Measurements from ENCODE around the gene VEGFA.
A peak's percentile ranks its signal among the peaks of the same experiment; 100 is the strongest.

VEGFA gene

GRCh38 chr6:43740321-43740960 is 29.6 kb upstream of the VEGFA start:
- peaks cover 13% of the 10 kb centered on the region for H3K4me1 ChIP-seq (ENCODE audit: low read depth, poor library complexity, severe bottlenecking)
- no peaks in the 10 kb centered on the region for H3K79me2 ChIP-seq (ENCODE audit: insufficient read depth, low read depth)
- H3K27me3 ChIP-seq (ENCODE audit: insufficient read depth, low read depth) = no peaks in the 10 kb centered on the region
- no peaks in the 10 kb centered on the region for H3K36me3 ChIP-seq (ENCODE audit: insufficient read depth)
- H2AFZ ChIP-seq (ENCODE audit: low read depth) = 0 out of 2 replicates have a peak overlapping the region, but pooled peaks have one; percentile 14
- no peak overlapping the region for H3K4me2 ChIP-seq
- no peak overlapping the region for H3K4me3 ChIP-seq (IDR thresholded peaks at IDR 0.05; ENCODE audit: insufficient read depth, low read depth, low read length)
- no peaks in the 10 kb centered on the region for H4K20me1 ChIP-seq (ENCODE audit: insufficient read depth)
- H3K9ac ChIP-seq = no peak overlapping the region
- no peak overlapping the region for H3K27ac ChIP-seq
- no peak for TF ChIP-seq CTCF (conservative IDR thresholded peaks at IDR 0.05; ENCODE audit: low read depth, low read length)

GRCh38 chr6:43740961-43741764 is 28.8 kb upstream of the VEGFA start:
- no peak for TF ChIP-seq CTCF (conservative IDR thresholded peaks at IDR 0.05; ENCODE audit: low read depth, low read length)
- H3K27me3 ChIP-seq (ENCODE audit: insufficient read depth, low read depth) = no peaks in the 10 kb centered on the region
- no peaks in the 10 kb centered on the region for H3K79me2 ChIP-seq (ENCODE audit: insufficient read depth, low read depth)
- H3K9ac ChIP-seq = no peak overlapping the region
- 0 out of 2 replicates have a peak overlapping the region, but pooled peaks have one; percentile 14 for H2AFZ ChIP-seq (ENCODE audit: low read depth)
- H3K4me2 ChIP-seq = no peak overlapping the region
- no peak overlapping the region for H3K4me3 ChIP-seq (IDR thresholded peaks at IDR 0.05; ENCODE audit: insufficient read depth, low read depth, low read length)
- peaks cover 13% of the 10 kb centered on the region for H3K4me1 ChIP-seq (ENCODE audit: low read depth, poor library complexity, severe bottlenecking)
- H4K20me1 ChIP-seq (ENCODE audit: insufficient read depth) = no peaks in the 10 kb centered on the region
- H3K36me3 ChIP-seq (ENCODE audit: insufficient read depth) = no peaks in the 10 kb centered on the region
- no peak overlapping the region for H3K27ac ChIP-seq

GRCh38 chr6:43741829-43742228 is 28.2 kb upstream of the VEGFA start:
- H3K36me3 ChIP-seq (ENCODE audit: insufficient read depth) = no peaks in the 10 kb centered on the region
- no peaks in the 10 kb centered on the region for H4K20me1 ChIP-seq (ENCODE audit: insufficient read depth)
- no peaks in the 10 kb centered on the region for H3K79me2 ChIP-seq (ENCODE audit: insufficient read depth, low read depth)
- no peak overlapping the region for H3K4me3 ChIP-seq (IDR thresholded peaks at IDR 0.05; ENCODE audit: insufficient read depth, low read depth, low read length)
- no peak for TF ChIP-seq CTCF (conservative IDR thresholded peaks at IDR 0.05; ENCODE audit: low read depth, low read length)
- no peak overlapping the region for H3K9ac ChIP-seq
- no peak overlapping the region for H3K27ac ChIP-seq
- H3K27me3 ChIP-seq (ENCODE audit: insufficient read depth, low read depth) = no peaks in the 10 kb centered on the region
- H3K4me2 ChIP-seq = no peak overlapping the region
- H3K4me1 ChIP-seq (ENCODE audit: low read depth, poor library complexity, severe bottlenecking) = peaks cover 13% of the 10 kb centered on the region
- H2AFZ ChIP-seq (ENCODE audit: low read depth) = no peak overlapping the region

GRCh38 chr6:43742285-43742684 is 27.7 kb upstream of the VEGFA start:
- H3K9ac ChIP-seq = no peak overlapping the region
- H3K27me3 ChIP-seq (ENCODE audit: insufficient read depth, low read depth) = no peaks in the 10 kb centered on the region
- no peak overlapping the region for H3K4me3 ChIP-seq (IDR thresholded peaks at IDR 0.05; ENCODE audit: insufficient read depth, low read depth, low read length)
- no peaks in the 10 kb centered on the region for H3K36me3 ChIP-seq (ENCODE audit: insufficient read depth)
- no peak overlapping the region for H3K4me2 ChIP-seq
- peaks cover 13% of the 10 kb centered on the region for H3K4me1 ChIP-seq (ENCODE audit: low read depth, poor library complexity, severe bottlenecking)
- no peaks in the 10 kb centered on the region for H3K79me2 ChIP-seq (ENCODE audit: insufficient read depth, low read depth)
- no peak overlapping the region for H2AFZ ChIP-seq (ENCODE audit: low read depth)
- H3K27ac ChIP-seq = no peak overlapping the region
- H4K20me1 ChIP-seq (ENCODE audit: insufficient read depth) = no peaks in the 10 kb centered on the region
- TF ChIP-seq CTCF (conservative IDR thresholded peaks at IDR 0.05; ENCODE audit: low read depth, low read length) = no peak
